ENCODE data around the gene IL12RB2.

DNA sequence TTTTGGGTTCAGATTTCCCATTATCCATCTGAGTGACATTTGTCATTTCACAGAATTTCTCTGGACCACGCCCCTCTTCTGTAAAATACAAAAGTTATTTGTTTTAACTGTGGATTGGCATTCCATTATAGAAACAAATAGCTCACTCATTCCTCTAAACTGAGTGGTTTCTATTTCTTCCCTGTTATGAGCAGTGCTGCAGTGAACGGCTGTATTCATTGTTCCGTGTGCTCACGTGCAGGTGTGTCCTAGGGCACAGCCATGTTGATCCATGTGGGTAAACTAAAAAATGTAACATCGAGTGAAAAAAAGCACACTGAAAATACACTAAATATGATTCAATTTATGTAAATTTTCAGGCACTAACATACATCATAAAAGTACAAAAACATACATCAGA, 27.0 kb upstream of the IL12RB2 start:
- TF ChIP-seq, protein P1, sequence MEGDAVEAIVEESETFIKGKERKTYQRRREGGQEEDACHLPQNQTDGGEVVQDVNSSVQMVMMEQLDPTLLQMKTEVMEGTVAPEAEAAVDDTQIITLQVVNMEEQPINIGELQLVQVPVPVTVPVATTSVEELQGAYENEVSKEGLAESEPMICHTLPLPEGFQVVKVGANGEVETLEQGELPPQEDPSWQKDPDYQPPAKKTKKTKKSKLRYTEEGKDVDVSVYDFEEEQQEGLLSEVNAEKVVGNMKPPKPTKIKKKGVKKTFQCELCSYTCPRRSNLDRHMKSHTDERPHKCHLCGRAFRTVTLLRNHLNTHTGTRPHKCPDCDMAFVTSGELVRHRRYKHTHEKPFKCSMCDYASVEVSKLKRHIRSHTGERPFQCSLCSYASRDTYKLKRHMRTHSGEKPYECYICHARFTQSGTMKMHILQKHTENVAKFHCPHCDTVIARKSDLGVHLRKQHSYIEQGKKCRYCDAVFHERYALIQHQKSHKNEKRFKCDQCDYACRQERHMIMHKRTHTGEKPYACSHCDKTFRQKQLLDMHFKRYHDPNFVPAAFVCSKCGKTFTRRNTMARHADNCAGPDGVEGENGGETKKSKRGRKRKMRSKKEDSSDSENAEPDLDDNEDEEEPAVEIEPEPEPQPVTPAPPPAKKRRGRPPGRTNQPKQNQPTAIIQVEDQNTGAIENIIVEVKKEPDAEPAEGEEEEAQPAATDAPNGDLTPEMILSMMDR (IDR thresholded peaks at IDR 0.05): no peak
- no peak for TF ChIP-seq POLR2A (IDR thresholded peaks at IDR 0.05)
- no peak for TF ChIP-seq POLR2AphosphoS5 (IDR thresholded peaks at IDR 0.05)
- TF ChIP-seq EP300 (IDR thresholded peaks at IDR 0.05): no peak
